A673 (cell line): Measurements from ENCODE around the gene SOCS2. TPM values are rescaled to one million over a fixed set of nuclear protein-coding genes. Genes with fewer than 3 reads are reported as not detected.

Source experiments
- Bru-seq: library from RNA; stranded (reverse); fragments of 400-500 nt; gene quantifications from one replicate; lab custom pipeline; 2021; lab: Mats Ljungman, UMichigan
- BruChase-seq, 2 experiments: library from RNA; stranded (reverse); fragments of 400-500 nt; gene quantifications; one replicate each; lab custom pipeline; 2021; lab: Mats Ljungman, UMichigan
- BruUV-seq: library from RNA; stranded (reverse); fragments of 400-500 nt; replicated peaks from 2 replicates; lab custom pipeline; 2021; lab: Mats Ljungman, UMichigan
- CTCF ChIA-PET: fragments of 300-600 bp; sonication (Branson Sonifier 250); formaldehyde crosslinking; loops from one replicate; lab custom pipeline; 2022; ENCODE audit warnings: antibody characterized with exemption; lab: Charles Lee
- POLR2A ChIA-PET: fragments of 300-600 bp; sonication (Branson Sonifier 250); formaldehyde crosslinking; loops from one replicate; lab custom pipeline; 2022; ENCODE audit warnings: antibody characterized with exemption; ENCODE audit not compliant: low non-redundant PET; lab: Charles Lee
- DNase-seq: peaks from one replicate; pipeline ENCODE4 v3.0.0-alpha.2; 2015; ENCODE audit warnings: low spot score
- H3K27ac ChIP-seq: fragments of 200-600 bp; sonication (generic); 2 replicates; pipeline ENCODE4 v1.5.1; 2016; ENCODE audit warnings: mixed run types, low read depth, mild to moderate bottlenecking, mixed read lengths, antibody characterized with exemption, low read length; ENCODE audit not compliant: poor library complexity, severe bottlenecking
- H3K27me3 ChIP-seq: fragments of 200-600 bp; sonication (generic); replicated peaks from 2 replicates; pipeline ENCODE4 v1.6.1; 2017; ENCODE audit warnings: mixed run types, low read depth, mild to moderate bottlenecking, mixed read lengths, antibody characterized with exemption, low read length; ENCODE audit not compliant: insufficient read depth, poor library complexity
- H3K36me3 ChIP-seq: fragments of 200-600 bp; sonication (generic); 2 replicates; pipeline ENCODE4 v1.6.1; 2016; ENCODE audit warnings: mixed run types, mild to moderate bottlenecking, mixed read lengths, antibody characterized with exemption, low read length; ENCODE audit not compliant: insufficient read depth, poor library complexity, severe bottlenecking
- H3K4me1 ChIP-seq: fragments of 200-600 bp; sonication (generic); 2 replicates; pipeline ENCODE4 v1.6.1; 2017; ENCODE audit warnings: mixed run types, mild to moderate bottlenecking, mixed read lengths, antibody characterized with exemption, low read length; ENCODE audit not compliant: insufficient read depth, poor library complexity, severe bottlenecking
- H3K4me3 ChIP-seq: fragments of 200-600 bp; sonication (generic); 2 replicates; pipeline ENCODE4 v1.5.1; 2016; ENCODE audit warnings: low read depth, mixed run types, mild to moderate bottlenecking, mixed read lengths, low read length; ENCODE audit not compliant: poor library complexity, severe bottlenecking
- H3K9me3 ChIP-seq: fragments of 200-600 bp; sonication (generic); 2 replicates; pipeline ENCODE4 v1.6.1; 2016; ENCODE audit warnings: mixed run types, low read depth, mild to moderate bottlenecking, mixed read lengths, antibody characterized with exemption, low read length; ENCODE audit not compliant: poor library complexity, severe bottlenecking
- CTCF ChIP-seq: fragments of 300-800, 200-600 bp; sonication (generic); conservative IDR thresholded peaks from 2 replicates; pipeline ENCODE4 v1.5.1; 2017; ENCODE audit warnings: low read depth, mild to moderate bottlenecking, antibody characterized with exemption, low read length, moderate library complexity, mixed read lengths
- EZH2 ChIP-seq: fragments of 200-600 bp; sonication (generic); IDR thresholded peaks from 2 replicates; pipeline ENCODE4 v1.6.1; 2017; ENCODE audit warnings: borderline replicate concordance, low read depth, mild to moderate bottlenecking, mixed read lengths, antibody characterized with exemption, low read length; ENCODE audit not compliant: poor library complexity, severe bottlenecking
- intact Hi-C: fragments of 100-400 bp; cut with micrococcal nuclease; formaldehyde crosslinking; loops from one replicate; pipeline ENCODE4 v1.10.0; 2022; ENCODE audit not compliant: unreplicated experiment
- long read RNA-seq: library from polyadenylated mRNA; stranded (forward); transcript quantifications from one replicate; pipeline ENCODE4 v2.0.0, GENCODE V29; 2022
- total RNA-seq: library from RNA; stranded (reverse); gene quantifications from 2 replicates; pipeline ENCODE4 v1.2.3, GENCODE V29; 2021

SOCS2 gene
- total RNA-seq (1.3 and 1.6 TPM in 2 replicates), Bru-seq, nascent RNA (percentile 35 among the genes with signal in this experiment), BruChase-seq, experiment 1, labeled RNA remaining after a 2-hour chase (percentile 48 among the genes with signal in this experiment), BruChase-seq, experiment 2, labeled RNA remaining after a 6-hour chase (percentile 41 among the genes with signal in this experiment)
- long read RNA-seq, partial matches to known transcripts = 0 of 4 reads
- long read RNA-seq, other reads (novel, unspliced or antisense) = 0 of 4 reads

GRCh38 chr12:93571925-93572711 is at the start of gene SOCS2:
Gene SOCS2 (plus strand): TSS chr12:93572675. CDS start chr12:93572898, 223 bp downstream.
- no TSS peak for BruUV-seq
- Histone ChIP-seq H3K9me3 (no peaks in the 10 kb centered on the region), H3K27ac (no peak within 1 kb of the TSS), H3K4me1 (peaks cover 3% of the 10 kb centered on the region), H3K4me3 (peak within 1 kb of the TSS; percentile 75), H3K27me3 (peaks cover 39% of the 10 kb centered on the region), H3K36me3 (no peaks in the 10 kb centered on the region)
- ChIA-PET POLR2A (interaction anchor here (0.5 kb wide), 1 partner anchor 641 kb away, joined by 6 read pairs; no protein-coding TSS in a partner anchor), CTCF (no interaction called here)
- intact Hi-C loops = loop anchor here (2.0 to 5.0 kb wide), 3 partner anchors 105 to 195 kb away; partner anchors contain the start of gene CRADD
- TF ChIP-seq EZH2 (no peak), CTCF (no peak)
- DNase-seq = no peak

GRCh38 chr12:93524386-93525133 is 47.9 kb upstream of the SOCS2 start:
- peaks cover 4% of the 10 kb centered on the region for H3K4me1 ChIP-seq
- ChIA-PET CTCF (interaction anchor here (1.1 kb wide), 1 partner anchor 578 kb away, joined by 5 read pairs; no protein-coding TSS in a partner anchor), POLR2A (no interaction called here)
- no peak for DNase-seq
- TF ChIP-seq CTCF = no peak
- no peak for TF ChIP-seq EZH2
- no peak overlapping the region for H3K27ac ChIP-seq
- no TSS peak for BruUV-seq
- no peaks in the 10 kb centered on the region for H3K36me3 ChIP-seq
- H3K27me3 ChIP-seq = no peaks in the 10 kb centered on the region
- intact Hi-C loops = no loop called here
- H3K4me3 ChIP-seq = no peak overlapping the region
- H3K9me3 ChIP-seq = no peaks in the 10 kb centered on the region

GRCh38 chr12:93526786-93527428 is 45.6 kb upstream of the SOCS2 start:
- CTCF ChIA-PET = interaction anchor here (0.6 to 1.2 kb wide), 2 partner anchors 312 to 575 kb away, joined by 3 to 4 read pairs; no protein-coding TSS in a partner anchor
- Histone ChIP-seq H3K4me1 (peaks cover 4% of the 10 kb centered on the region), H3K36me3 (no peaks in the 10 kb centered on the region), H3K27ac (no peak overlapping the region), H3K4me3 (no peak overlapping the region), H3K27me3 (no peaks in the 10 kb centered on the region), H3K9me3 (no peaks in the 10 kb centered on the region)
- no TSS peak for BruUV-seq
- TF ChIP-seq EZH2 (no peak), CTCF (no peak)
- POLR2A ChIA-PET = no interaction called here
- DNase-seq = peak; percentile 55
- intact Hi-C loops = no loop called here
